H1 (cell line): Measurements from ENCODE around the gene PCSK1N. TPM values are rescaled to one million over a fixed set of nuclear protein-coding genes. Genes with fewer than 3 reads are reported as not detected.

Source experiments
- GTF2F1 ChIP-seq: IDR thresholded peaks from 2 replicates; pipeline ENCODE4 v1.6.1; 2012; ENCODE audit warnings: low read depth, low read length, improper control_type of control experiment, borderline replicate concordance
- POLR2AphosphoS5 ChIP-seq: IDR thresholded peaks from 2 replicates; pipeline ENCODE4 v1.6.1; 2011; ENCODE audit warnings: low read depth, low read length
- RBBP5 ChIP-seq: IDR thresholded peaks from 2 replicates; pipeline ENCODE4 v1.7.1; 2012; ENCODE audit warnings: low read depth, mild to moderate bottlenecking, inconsistent platforms, low read length, moderate library complexity, borderline replicate concordance
- SIX5 ChIP-seq: IDR thresholded peaks from 2 replicates; pipeline ENCODE4 v1.6.1; 2011; ENCODE audit warnings: mild to moderate bottlenecking, low read depth, low read length
- SP2 ChIP-seq: IDR thresholded peaks from 2 replicates; pipeline ENCODE4 v1.6.1; 2012; ENCODE audit warnings: mild to moderate bottlenecking, low read length, inconsistent platforms
- ZNF274 ChIP-seq: IDR thresholded peaks from 2 replicates; pipeline ENCODE4 v1.7.0; 2012; ENCODE audit warnings: low read length, borderline replicate concordance; ENCODE audit errors: extremely low read depth
- polyA plus RNA-seq, 7 experiments: library from polyadenylated mRNA; depleted of rRNA in 3 of 7; stranded (reverse) in 5 of 7; unstranded in 2 of 7; fragments of >200 nt in 5 of 7; fragments of 200-250 nt in 2 of 7; gene quantifications; 1 replicate in 5 of 7; 2 replicates in 1 of 7; 4 replicates in 1 of 7; pipeline versions ENCODE4 v1.2.1 to v1.2.3, GENCODE V29; 2011 to 2013; ENCODE audit warnings: missing spikeins in 2 of 7, mixed read lengths in 2 of 7
- total RNA-seq: library from RNA; stranded (reverse); fragmentation: NEBNext Ultra II Directional; extraction: Animal tissue kit (Norgen Biotek cat#: 25700); gene quantifications from 2 replicates; pipeline ENCODE4 v1.2.1, GENCODE V29; 2021

PCSK1N gene
- total and polyA plus RNA-seq, 2 of the 8 experiments (the other 6 are each of a cell fraction or from before 2014, with no cell fraction given): 3.6 to 4.5 TPM

- TF ChIP-seq ZNF274 (no peak), SIX5 (no peak), SP2 (no peak), POLR2AphosphoS5 (no peak), GTF2F1 (no peak), RBBP5 (no peak)
Measured at GRCh38 chrX:48786825-48787504, 48.4 kb downstream of the PCSK1N start (continued).
